GM23338 (cell line): Measurements from ENCODE around the gene POU2F3. TPM values are rescaled to one million over a fixed set of nuclear protein-coding genes. Genes with fewer than 3 reads are reported as not detected.

Experiments
- ATAC-seq: fragments of 200-7000 bp; cut with Tn5 transposase; 3 replicates; pipeline ENCODE4 v1.9.1; 2020
- DNase-seq: peaks from one replicate; pipeline ENCODE4 v3.0.0-alpha.2; 2015; ENCODE audit warnings: low spot score
- H2AFZ ChIP-seq: fragments of 200-600 bp; sonication (generic); 2 replicates; pipeline ENCODE4 v1.8.0; 2016; ENCODE audit warnings: antibody characterized with exemption, mild to moderate bottlenecking, moderate library complexity
- H3F3A ChIP-seq: fragments of 200-600 bp; sonication (generic); replicated peaks from 2 replicates; pipeline ENCODE4 v1.8.0; 2017; ENCODE audit warnings: antibody characterized with exemption, mixed run types, low read depth
- H3K27ac ChIP-seq: fragments of 200-600 bp; sonication (generic); 2 replicates; pipeline ENCODE4 v1.6.1; 2016; ENCODE audit warnings: low read depth
- H3K27me3 ChIP-seq: fragments of 200-600 bp; sonication (generic); 2 replicates; pipeline ENCODE4 v1.8.0; 2016; ENCODE audit warnings: mild to moderate bottlenecking, mixed run types, moderate library complexity; ENCODE audit not compliant: insufficient read depth
- H3K36me3 ChIP-seq: fragments of 200-600 bp; sonication (generic); 2 replicates; pipeline ENCODE4 v1.8.0; 2016; ENCODE audit warnings: mild to moderate bottlenecking; ENCODE audit not compliant: insufficient read depth
- H3K4me1 ChIP-seq: fragments of 200-600 bp; sonication (generic); 2 replicates; pipeline ENCODE4 v1.8.0; 2016; ENCODE audit warnings: mild to moderate bottlenecking, moderate library complexity; ENCODE audit not compliant: insufficient read depth
- H3K4me2 ChIP-seq: fragments of 200-600 bp; sonication (generic); 2 replicates; pipeline ENCODE4 v1.7.1; 2017; ENCODE audit warnings: mixed run types
- H3K4me3 ChIP-seq: fragments of 200-600 bp; sonication (generic); 2 replicates; pipeline ENCODE4 v1.6.1; 2016; ENCODE audit warnings: mixed run types
- H3K79me2 ChIP-seq: fragments of 200-600 bp; sonication (generic); replicated peaks from 2 replicates; pipeline ENCODE4 v1.8.0; 2017; ENCODE audit warnings: mild to moderate bottlenecking; ENCODE audit not compliant: insufficient read depth
- H3K9me2 ChIP-seq: fragments of 200-600 bp; sonication (generic); 2 replicates; pipeline ENCODE4 v1.8.0; 2017; ENCODE audit not compliant: insufficient read depth
- H4K20me1 ChIP-seq: fragments of 200-600 bp; sonication (generic); replicated peaks from 2 replicates; pipeline ENCODE4 v1.8.0; 2017; ENCODE audit warnings: mild to moderate bottlenecking; ENCODE audit not compliant: insufficient read depth
- H3K27ac Mint-ChIP-seq: 2 replicates; pipeline ENCODE4 v1.8.0; 2020; ENCODE audit warnings: inconsistent platforms, mild to moderate bottlenecking, moderate library complexity, mixed read lengths
- H3K27me3 Mint-ChIP-seq: 3 replicates; pipeline ENCODE4 v1.8.0; 2022; ENCODE audit warnings: low read depth, mild to moderate bottlenecking, moderate library complexity, mixed read lengths, inconsistent platforms; ENCODE audit not compliant: insufficient read depth, poor library complexity
- H3K36me3 Mint-ChIP-seq: 3 replicates; pipeline ENCODE4 v1.8.0; 2021; ENCODE audit warnings: low read depth, mild to moderate bottlenecking, inconsistent platforms, moderate library complexity, mixed read lengths
- H3K4me1 Mint-ChIP-seq: 3 replicates; pipeline ENCODE4 v1.8.0; 2020; ENCODE audit warnings: mild to moderate bottlenecking, inconsistent platforms, mixed read lengths
- H3K4me3 Mint-ChIP-seq: 3 replicates; pipeline ENCODE4 v1.8.0; 2021; ENCODE audit warnings: moderate library complexity, mild to moderate bottlenecking, inconsistent platforms, mixed read lengths
- H3K9me3 Mint-ChIP-seq: 3 replicates; pipeline ENCODE4 v1.8.0; 2020; ENCODE audit warnings: moderate library complexity, mild to moderate bottlenecking, inconsistent platforms, mixed read lengths
- CREB1 ChIP-seq: fragments of 250-450 bp; sonication (Bioruptor Pico); IDR thresholded peaks from 2 replicates; pipeline ENCODE4 v1.5.0; 2020; ENCODE audit warnings: low read depth, mild to moderate bottlenecking, moderate library complexity
- CTCF ChIP-seq, 2 experiments: fragments of 200-600 bp in 1 of 2; sonication (generic) in 1 of 2; conservative IDR thresholded peaks; 2 replicates each; pipeline versions ENCODE4 v1.5.1 to v1.6.1; 2016 to 2017; ENCODE audit warnings: antibody characterized with exemption in 2 of 2, low read depth in 2 of 2, mild to moderate bottlenecking in 2 of 2, moderate library complexity in 1 of 2
- ETS1 ChIP-seq: IDR thresholded peaks from 2 replicates; pipeline ENCODE4 v1.6.1; 2016; ENCODE audit warnings: antibody characterized with exemption
- EZH2 ChIP-seq: fragments of 200-600 bp; sonication (generic); IDR thresholded peaks from one replicate; pipeline ENCODE4 v1.8.0; 2017; ENCODE audit warnings: antibody characterized with exemption, mild to moderate bottlenecking, low read depth; ENCODE audit not compliant: unreplicated experiment
- EZH2phosphoT487 ChIP-seq: fragments of 200-600 bp; sonication (generic); IDR thresholded peaks from one replicate; pipeline ENCODE4 v1.8.1; 2018; ENCODE audit warnings: antibody characterized with exemption; ENCODE audit not compliant: unreplicated experiment
- JUNB ChIP-seq: IDR thresholded peaks from one replicate; pipeline ENCODE4 v1.6.1; 2016; ENCODE audit warnings: antibody characterized with exemption; ENCODE audit not compliant: unreplicated experiment
- NANOG ChIP-seq: IDR thresholded peaks from 2 replicates; pipeline ENCODE4 v1.6.1; 2016; ENCODE audit warnings: antibody characterized with exemption, borderline replicate concordance
- POLR2AphosphoS5 ChIP-seq: IDR thresholded peaks from 2 replicates; pipeline ENCODE4 v1.6.1; 2016; ENCODE audit warnings: antibody characterized with exemption, low read depth
- STAT1 ChIP-seq: IDR thresholded peaks from one replicate; pipeline ENCODE4 v1.6.1; 2016; ENCODE audit warnings: antibody characterized with exemption; ENCODE audit not compliant: unreplicated experiment
- ZNF114 ChIP-seq: fragments of 250-450 bp; sonication (Bioruptor Pico); IDR thresholded peaks from 2 replicates; pipeline ENCODE4 v1.5.0; 2020; ENCODE audit warnings: mild to moderate bottlenecking, moderate library complexity
- ZNF331 ChIP-seq: fragments of 250-450 bp; sonication (Bioruptor Pico); IDR thresholded peaks from 2 replicates; pipeline ENCODE4 v1.5.0; 2020; ENCODE audit warnings: low read depth, mild to moderate bottlenecking, moderate library complexity
- ZNF462 ChIP-seq: fragments of 250-450 bp; sonication (Bioruptor Pico); IDR thresholded peaks from 2 replicates; pipeline ENCODE4 v1.5.0; 2020; ENCODE audit warnings: mild to moderate bottlenecking, moderate library complexity
- polyA plus RNA-seq: library from polyadenylated mRNA; unstranded; fragments of >200 nt; fragmentation: Nextera tagmentation; extraction: Ambion mirVana; gene quantifications from 2 replicates; pipeline ENCODE4 v1.2.1, GENCODE V29; 2016
- total RNA-seq: library from RNA; depleted of rRNA; stranded (reverse); fragments of >200 nt; shearing (Covaris generic); gene quantifications from 2 replicates; pipeline ENCODE4 v1.2.3, GENCODE V29; 2014
- TF ChIP-seq, protein P1 (sequence below): IDR thresholded peaks from one replicate; pipeline ENCODE4 v1.6.1; 2018; ENCODE audit warnings: antibody characterized with exemption; ENCODE audit not compliant: unreplicated experiment

Gene POU2F3
- total and polyA plus RNA-seq, 2 experiments from 2014 or later, result 0.45 to 0.79 TPM

- Histone ChIP-seq H3F3A (peaks cover under 1% of the 10 kb centered on the region; the same call in 1 of the 2 replicates), H2AFZ (no peak overlapping the region), H3K27ac (no peak overlapping the region), H3K36me3 (no peaks in the 10 kb centered on the region), H3K4me1 (peaks cover 4% of the 10 kb centered on the region; the same call in 1 of the 2 replicates), H4K20me1 (no peaks in the 10 kb centered on the region; the same call in 1 of the 2 replicates), H3K4me2 (no peak overlapping the region), H3K27me3 (peaks cover 4% of the 10 kb centered on the region; the same call in 1 of the 2 replicates), H3K9me2 (no peaks in the 10 kb centered on the region), H3K4me3 (no peak overlapping the region), H3K79me2 (peaks cover 7% of the 10 kb centered on the region; the same call in 1 of the 2 replicates)
- H3K27ac Mint-ChIP-seq, result no peak overlapping the region
- peaks cover 2% of the 10 kb centered on the region for H3K27me3 Mint-ChIP-seq
- peaks cover 10% of the 10 kb centered on the region for H3K4me1 Mint-ChIP-seq
- peaks cover 8% of the 10 kb centered on the region; the same call in 2 of the 3 replicates for H3K36me3 Mint-ChIP-seq
- H3K4me3 Mint-ChIP-seq, result no peak overlapping the region
- no peak for ATAC-seq
- no peaks in the 10 kb centered on the region for H3K9me3 Mint-ChIP-seq
- no peak for DNase-seq
- TF ChIP-seq POLR2AphosphoS5 (no peak), ETS1 (no peak), ZNF114 (CRISPR knock-in tag) (no peak), ZNF462 (CRISPR knock-in tag) (no peak), CTCF (conservative IDR thresholded peaks at IDR 0.05; ENCODE audit: low read depth in 2 of 2) (no peak), EZH2 (no peak), CREB1 (CRISPR knock-in tag) (no peak), ZNF331 (CRISPR knock-in tag) (no peak), EZH2phosphoT487 (no peak), STAT1 (no peak), JUNB (no peak), NANOG (no peak)
- TF ChIP-seq, protein P1, sequence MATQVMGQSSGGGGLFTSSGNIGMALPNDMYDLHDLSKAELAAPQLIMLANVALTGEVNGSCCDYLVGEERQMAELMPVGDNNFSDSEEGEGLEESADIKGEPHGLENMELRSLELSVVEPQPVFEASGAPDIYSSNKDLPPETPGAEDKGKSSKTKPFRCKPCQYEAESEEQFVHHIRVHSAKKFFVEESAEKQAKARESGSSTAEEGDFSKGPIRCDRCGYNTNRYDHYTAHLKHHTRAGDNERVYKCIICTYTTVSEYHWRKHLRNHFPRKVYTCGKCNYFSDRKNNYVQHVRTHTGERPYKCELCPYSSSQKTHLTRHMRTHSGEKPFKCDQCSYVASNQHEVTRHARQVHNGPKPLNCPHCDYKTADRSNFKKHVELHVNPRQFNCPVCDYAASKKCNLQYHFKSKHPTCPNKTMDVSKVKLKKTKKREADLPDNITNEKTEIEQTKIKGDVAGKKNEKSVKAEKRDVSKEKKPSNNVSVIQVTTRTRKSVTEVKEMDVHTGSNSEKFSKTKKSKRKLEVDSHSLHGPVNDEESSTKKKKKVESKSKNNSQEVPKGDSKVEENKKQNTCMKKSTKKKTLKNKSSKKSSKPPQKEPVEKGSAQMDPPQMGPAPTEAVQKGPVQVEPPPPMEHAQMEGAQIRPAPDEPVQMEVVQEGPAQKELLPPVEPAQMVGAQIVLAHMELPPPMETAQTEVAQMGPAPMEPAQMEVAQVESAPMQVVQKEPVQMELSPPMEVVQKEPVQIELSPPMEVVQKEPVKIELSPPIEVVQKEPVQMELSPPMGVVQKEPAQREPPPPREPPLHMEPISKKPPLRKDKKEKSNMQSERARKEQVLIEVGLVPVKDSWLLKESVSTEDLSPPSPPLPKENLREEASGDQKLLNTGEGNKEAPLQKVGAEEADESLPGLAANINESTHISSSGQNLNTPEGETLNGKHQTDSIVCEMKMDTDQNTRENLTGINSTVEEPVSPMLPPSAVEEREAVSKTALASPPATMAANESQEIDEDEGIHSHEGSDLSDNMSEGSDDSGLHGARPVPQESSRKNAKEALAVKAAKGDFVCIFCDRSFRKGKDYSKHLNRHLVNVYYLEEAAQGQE, result no peak
These were observed 91.5 kb downstream of the POU2F3 start for GRCh38 chr11:120331301-120331996.
